H1 (cell line): ENCODE data around the gene POFUT2. TPM values are rescaled to one million over a fixed set of nuclear protein-coding genes. Genes with fewer than 3 reads are reported as not detected.

Experiments
- CTBP2 ChIP-seq: IDR thresholded peaks from 2 replicates; pipeline ENCODE4 v1.7.0; 2011; ENCODE audit warnings: borderline replicate concordance, mild to moderate bottlenecking, moderate library complexity, mixed read lengths, low read length; ENCODE audit not compliant: insufficient read depth, insufficient read length
- EGR1 ChIP-seq: IDR thresholded peaks from 2 replicates; pipeline ENCODE4 v1.6.1; 2011; ENCODE audit warnings: low read depth, low read length, borderline replicate concordance
- EZH2 ChIP-seq: fragments of 200-600 bp; sonication (generic); IDR thresholded peaks from 2 replicates; pipeline ENCODE4 v1.7.1; 2012; ENCODE audit warnings: low read depth, mild to moderate bottlenecking, moderate library complexity, low read length, inconsistent platforms; ENCODE audit not compliant: severe bottlenecking
- FOSL1 ChIP-seq: IDR thresholded peaks from 2 replicates; pipeline ENCODE4 v1.6.1; 2011; ENCODE audit warnings: mild to moderate bottlenecking, low read depth, low read length, moderate library complexity; ENCODE audit not compliant: insufficient read depth
- KDM4A ChIP-seq: IDR thresholded peaks from one replicate; pipeline ENCODE4 v1.7.1; 2012; ENCODE audit warnings: low read depth, mild to moderate bottlenecking, moderate library complexity, low read length, inconsistent platforms; ENCODE audit not compliant: severe bottlenecking
- NANOG ChIP-seq: IDR thresholded peaks from 2 replicates; pipeline ENCODE4 v1.6.1; 2011; ENCODE audit warnings: low read length, low read depth, mild to moderate bottlenecking, inconsistent platforms; ENCODE audit not compliant: insufficient read depth, poor library complexity, severe bottlenecking
- TEAD4 ChIP-seq: IDR thresholded peaks from 2 replicates; pipeline ENCODE4 v1.6.1; 2012; ENCODE audit warnings: low read depth, low read length, inconsistent platforms, mixed read lengths
- polyA plus RNA-seq, 7 experiments: library from polyadenylated mRNA; depleted of rRNA in 3 of 7; stranded (reverse) in 5 of 7; unstranded in 2 of 7; fragments of >200 nt in 5 of 7; fragments of 200-250 nt in 2 of 7; gene quantifications; 1 replicate in 5 of 7; 2 replicates in 1 of 7; 4 replicates in 1 of 7; pipeline versions ENCODE4 v1.2.1 to v1.2.3, GENCODE V29; 2011 to 2013; ENCODE audit warnings: missing spikeins in 2 of 7, mixed read lengths in 2 of 7
- total RNA-seq: library from RNA; stranded (reverse); fragmentation: NEBNext Ultra II Directional; extraction: Animal tissue kit (Norgen Biotek cat#: 25700); gene quantifications from 2 replicates; pipeline ENCODE4 v1.2.1, GENCODE V29; 2021
- TF ChIP-seq, protein P1 (sequence below): fragments of 300-600 bp; sonication (generic); IDR thresholded peaks from 2 replicates; pipeline ENCODE4 v1.7.1; 2012; ENCODE audit warnings: low read length, moderate library complexity, mild to moderate bottlenecking, inconsistent platforms; ENCODE audit not compliant: insufficient replicate concordance

POFUT2 gene
- total and polyA plus RNA-seq, 2 of the 8 experiments (the other 6 are each of a cell fraction or from before 2014, with no cell fraction given), result 13.7 to 32.1 TPM

DNA sequence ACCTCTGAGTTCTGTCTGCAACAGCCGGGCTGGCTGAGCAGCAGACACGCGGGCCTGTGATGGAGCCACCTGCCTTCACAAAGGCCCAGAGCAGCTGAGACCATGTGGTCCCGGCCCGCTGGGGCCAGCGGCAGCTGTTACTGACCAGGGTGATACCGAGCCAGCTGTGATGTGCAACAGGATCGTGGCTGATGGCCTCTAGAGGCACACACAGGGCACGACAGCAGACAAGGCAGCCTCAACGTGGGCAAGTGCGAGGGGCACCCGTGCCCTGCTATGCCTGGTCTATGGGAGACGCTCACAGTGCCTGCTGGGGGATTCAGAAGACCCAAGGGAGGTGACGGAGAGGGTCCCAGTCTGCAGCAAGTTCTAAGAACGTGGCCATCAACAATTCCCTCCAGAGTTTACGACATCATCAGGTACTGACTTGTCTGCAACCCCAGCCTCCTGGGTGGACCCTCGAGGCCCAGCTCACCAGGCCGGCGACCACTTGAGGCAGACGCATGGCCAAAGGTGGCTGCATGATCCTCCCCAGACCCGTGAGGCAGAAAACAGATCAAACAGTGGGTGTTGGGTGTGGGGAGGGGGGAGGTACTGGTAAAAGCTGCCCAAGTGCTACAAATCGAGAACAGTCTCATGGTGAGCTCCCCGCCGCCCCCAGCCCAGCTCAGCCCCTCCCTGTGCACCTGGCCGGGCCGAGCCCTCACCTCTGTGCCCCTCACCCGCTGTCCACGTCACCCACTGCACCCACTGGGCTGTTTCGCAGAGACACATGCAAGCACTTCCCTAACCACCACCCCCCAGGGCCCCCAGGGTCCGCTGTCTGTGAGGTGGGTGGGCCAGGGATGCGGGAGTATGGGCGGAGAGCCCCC lies 6.0 kb downstream of the POFUT2 start (continued):
- TF ChIP-seq, protein P1, sequence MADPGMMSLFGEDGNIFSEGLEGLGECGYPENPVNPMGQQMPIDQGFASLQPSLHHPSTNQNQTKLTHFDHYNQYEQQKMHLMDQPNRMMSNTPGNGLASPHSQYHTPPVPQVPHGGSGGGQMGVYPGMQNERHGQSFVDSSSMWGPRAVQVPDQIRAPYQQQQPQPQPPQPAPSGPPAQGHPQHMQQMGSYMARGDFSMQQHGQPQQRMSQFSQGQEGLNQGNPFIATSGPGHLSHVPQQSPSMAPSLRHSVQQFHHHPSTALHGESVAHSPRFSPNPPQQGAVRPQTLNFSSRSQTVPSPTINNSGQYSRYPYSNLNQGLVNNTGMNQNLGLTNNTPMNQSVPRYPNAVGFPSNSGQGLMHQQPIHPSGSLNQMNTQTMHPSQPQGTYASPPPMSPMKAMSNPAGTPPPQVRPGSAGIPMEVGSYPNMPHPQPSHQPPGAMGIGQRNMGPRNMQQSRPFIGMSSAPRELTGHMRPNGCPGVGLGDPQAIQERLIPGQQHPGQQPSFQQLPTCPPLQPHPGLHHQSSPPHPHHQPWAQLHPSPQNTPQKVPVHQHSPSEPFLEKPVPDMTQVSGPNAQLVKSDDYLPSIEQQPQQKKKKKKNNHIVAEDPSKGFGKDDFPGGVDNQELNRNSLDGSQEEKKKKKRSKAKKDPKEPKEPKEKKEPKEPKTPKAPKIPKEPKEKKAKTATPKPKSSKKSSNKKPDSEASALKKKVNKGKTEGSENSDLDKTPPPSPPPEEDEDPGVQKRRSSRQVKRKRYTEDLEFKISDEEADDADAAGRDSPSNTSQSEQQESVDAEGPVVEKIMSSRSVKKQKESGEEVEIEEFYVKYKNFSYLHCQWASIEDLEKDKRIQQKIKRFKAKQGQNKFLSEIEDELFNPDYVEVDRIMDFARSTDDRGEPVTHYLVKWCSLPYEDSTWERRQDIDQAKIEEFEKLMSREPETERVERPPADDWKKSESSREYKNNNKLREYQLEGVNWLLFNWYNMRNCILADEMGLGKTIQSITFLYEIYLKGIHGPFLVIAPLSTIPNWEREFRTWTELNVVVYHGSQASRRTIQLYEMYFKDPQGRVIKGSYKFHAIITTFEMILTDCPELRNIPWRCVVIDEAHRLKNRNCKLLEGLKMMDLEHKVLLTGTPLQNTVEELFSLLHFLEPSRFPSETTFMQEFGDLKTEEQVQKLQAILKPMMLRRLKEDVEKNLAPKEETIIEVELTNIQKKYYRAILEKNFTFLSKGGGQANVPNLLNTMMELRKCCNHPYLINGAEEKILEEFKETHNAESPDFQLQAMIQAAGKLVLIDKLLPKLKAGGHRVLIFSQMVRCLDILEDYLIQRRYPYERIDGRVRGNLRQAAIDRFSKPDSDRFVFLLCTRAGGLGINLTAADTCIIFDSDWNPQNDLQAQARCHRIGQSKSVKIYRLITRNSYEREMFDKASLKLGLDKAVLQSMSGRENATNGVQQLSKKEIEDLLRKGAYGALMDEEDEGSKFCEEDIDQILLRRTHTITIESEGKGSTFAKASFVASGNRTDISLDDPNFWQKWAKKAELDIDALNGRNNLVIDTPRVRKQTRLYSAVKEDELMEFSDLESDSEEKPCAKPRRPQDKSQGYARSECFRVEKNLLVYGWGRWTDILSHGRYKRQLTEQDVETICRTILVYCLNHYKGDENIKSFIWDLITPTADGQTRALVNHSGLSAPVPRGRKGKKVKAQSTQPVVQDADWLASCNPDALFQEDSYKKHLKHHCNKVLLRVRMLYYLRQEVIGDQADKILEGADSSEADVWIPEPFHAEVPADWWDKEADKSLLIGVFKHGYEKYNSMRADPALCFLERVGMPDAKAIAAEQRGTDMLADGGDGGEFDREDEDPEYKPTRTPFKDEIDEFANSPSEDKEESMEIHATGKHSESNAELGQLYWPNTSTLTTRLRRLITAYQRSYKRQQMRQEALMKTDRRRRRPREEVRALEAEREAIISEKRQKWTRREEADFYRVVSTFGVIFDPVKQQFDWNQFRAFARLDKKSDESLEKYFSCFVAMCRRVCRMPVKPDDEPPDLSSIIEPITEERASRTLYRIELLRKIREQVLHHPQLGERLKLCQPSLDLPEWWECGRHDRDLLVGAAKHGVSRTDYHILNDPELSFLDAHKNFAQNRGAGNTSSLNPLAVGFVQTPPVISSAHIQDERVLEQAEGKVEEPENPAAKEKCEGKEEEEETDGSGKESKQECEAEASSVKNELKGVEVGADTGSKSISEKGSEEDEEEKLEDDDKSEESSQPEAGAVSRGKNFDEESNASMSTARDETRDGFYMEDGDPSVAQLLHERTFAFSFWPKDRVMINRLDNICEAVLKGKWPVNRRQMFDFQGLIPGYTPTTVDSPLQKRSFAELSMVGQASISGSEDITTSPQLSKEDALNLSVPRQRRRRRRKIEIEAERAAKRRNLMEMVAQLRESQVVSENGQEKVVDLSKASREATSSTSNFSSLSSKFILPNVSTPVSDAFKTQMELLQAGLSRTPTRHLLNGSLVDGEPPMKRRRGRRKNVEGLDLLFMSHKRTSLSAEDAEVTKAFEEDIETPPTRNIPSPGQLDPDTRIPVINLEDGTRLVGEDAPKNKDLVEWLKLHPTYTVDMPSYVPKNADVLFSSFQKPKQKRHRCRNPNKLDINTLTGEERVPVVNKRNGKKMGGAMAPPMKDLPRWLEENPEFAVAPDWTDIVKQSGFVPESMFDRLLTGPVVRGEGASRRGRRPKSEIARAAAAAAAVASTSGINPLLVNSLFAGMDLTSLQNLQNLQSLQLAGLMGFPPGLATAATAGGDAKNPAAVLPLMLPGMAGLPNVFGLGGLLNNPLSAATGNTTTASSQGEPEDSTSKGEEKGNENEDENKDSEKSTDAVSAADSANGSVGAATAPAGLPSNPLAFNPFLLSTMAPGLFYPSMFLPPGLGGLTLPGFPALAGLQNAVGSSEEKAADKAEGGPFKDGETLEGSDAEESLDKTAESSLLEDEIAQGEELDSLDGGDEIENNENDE, result no peak
- no peak for TF ChIP-seq TEAD4
- TF ChIP-seq EZH2, result no peak
- TF ChIP-seq EGR1, result no peak
- TF ChIP-seq KDM4A, result no peak
- TF ChIP-seq NANOG, result no peak
- TF ChIP-seq CTBP2, result no peak
- no peak for TF ChIP-seq FOSL1
